OCI-LY7 (cell line): ENCODE results near the gene IL4I1.

Experiments used
- CTCF ChIP-seq: fragments of 200-600 bp; sonication (generic); conservative IDR thresholded peaks from 2 replicates; pipeline ENCODE4 v1.5.1; 2014; ENCODE audit warnings: mild to moderate bottlenecking, antibody characterized with exemption, low read length, moderate library complexity, mixed read lengths
- EZH2phosphoT487 ChIP-seq: fragments of 200-600 bp; sonication (generic); IDR thresholded peaks from 2 replicates; pipeline ENCODE4 v1.6.1; 2018; ENCODE audit warnings: low read depth, borderline replicate concordance, mild to moderate bottlenecking, mixed run types, antibody characterized with exemption, low read length, moderate library complexity, mixed read lengths

DNA sequence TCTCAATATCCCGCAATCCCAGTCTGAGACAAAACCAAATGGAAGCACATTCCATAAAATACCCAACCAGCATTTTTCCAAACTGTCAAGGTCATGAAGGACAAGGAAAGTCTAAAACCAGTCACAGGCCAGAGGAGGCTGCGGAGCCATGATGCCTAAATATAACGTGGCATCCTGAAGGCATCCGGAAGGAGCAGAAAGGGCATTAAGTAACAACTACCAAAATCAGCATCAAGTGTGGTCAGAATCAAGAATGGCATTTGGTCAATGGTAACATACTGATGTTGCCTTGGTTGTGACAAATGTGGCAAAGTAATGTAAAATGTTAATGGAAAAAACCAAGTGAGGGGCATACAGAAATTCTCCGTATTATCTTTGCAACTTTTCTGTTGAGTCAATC, 28.8 kb upstream of the IL4I1 start:
- no peak for TF ChIP-seq EZH2phosphoT487
- TF ChIP-seq CTCF: no peak
